Tibial artery (tissue), 4 donors: ENCODE data around the gene TOLLIP.

Experiments used
- DNase-seq, 2 donors: peaks; one replicate each; pipeline ENCODE4 v3.0.0-alpha.2; 2019
- H3K27ac ChIP-seq, 2 donors: fragments of 200-600 bp; sonication (generic) in 1 of 2; 1 replicate in 1 of 2; 2 replicates in 1 of 2; pipeline ENCODE4 v1.5.1; 2018 to 2019; ENCODE audit warnings: mild to moderate bottlenecking in 1 of 2
- H3K27me3 ChIP-seq, 2 donors: fragments of 200-600 bp; sonication (generic) in 1 of 2; one replicate each; pipeline versions ENCODE4 v1.5.1 to v1.6.0; 2016 to 2019
- H3K36me3 ChIP-seq, 3 donors: fragments of 200-600 bp; sonication (generic) in 2 of 3; one replicate each; pipeline ENCODE4 v1.5.1; 2016 to 2019; ENCODE audit warnings: mild to moderate bottlenecking in 2 of 3
- H3K4me1 ChIP-seq, 4 donors: fragments of 200-600 bp; sonication (generic) in 2 of 4; 1 replicate in 3 of 4; 2 replicates in 1 of 4; pipeline ENCODE4 v1.5.1; 2016 to 2019
- H3K4me3 ChIP-seq, 2 donors: fragments of 200-600 bp; sonication (generic) in 1 of 2; 1 replicate in 1 of 2; 2 replicates in 1 of 2; pipeline ENCODE4 v1.5.1; 2018 to 2019; ENCODE audit warnings: mild to moderate bottlenecking in 2 of 2
- H3K9me3 ChIP-seq, 3 donors: fragments of 200-600 bp; sonication (generic) in 1 of 3; one replicate each; pipeline ENCODE4 v1.5.1; 2016 to 2019
- intact Hi-C: fragments of 100-400 bp; cut with DNase I; formaldehyde crosslinking; loops from one replicate; pipeline ENCODE4 v1.15.0; 2023; ENCODE audit warnings: low total_unique reads
- TF ChIP-seq, protein P1 (sequence below), 2 experiments: fragments of 200-600 bp in 1 of 2; fragments of 450-650 bp in 1 of 2; IDR thresholded peaks; one replicate each; pipeline ENCODE4 v1.5.1; 2017 to 2019; ENCODE audit warnings: antibody characterized with exemption in 2 of 2, mild to moderate bottlenecking in 1 of 2, moderate library complexity in 1 of 2

The TOLLIP gene

GRCh38 chr11:1310772-1311468 lies 1.5 kb upstream of the TOLLIP start:
- peaks cover 0 to 10% (median 1%) of the 10 kb centered on the region in 3 donors for H3K36me3 ChIP-seq
- no peak overlapping the region for H3K4me3 ChIP-seq
- peaks cover 0 to 3% (median 0%) of the 10 kb centered on the region in 3 donors for H3K9me3 ChIP-seq
- peaks cover 0 to 39% (median 34%) of the 10 kb centered on the region in 4 donors for H3K4me1 ChIP-seq
- intact Hi-C loops: loop anchor here (2.0 kb wide), 1 partner anchor 26 kb away; no protein-coding TSS in a partner anchor
- no peak for DNase-seq
- no peak overlapping the region for H3K27ac ChIP-seq
- TF ChIP-seq, protein P1, sequence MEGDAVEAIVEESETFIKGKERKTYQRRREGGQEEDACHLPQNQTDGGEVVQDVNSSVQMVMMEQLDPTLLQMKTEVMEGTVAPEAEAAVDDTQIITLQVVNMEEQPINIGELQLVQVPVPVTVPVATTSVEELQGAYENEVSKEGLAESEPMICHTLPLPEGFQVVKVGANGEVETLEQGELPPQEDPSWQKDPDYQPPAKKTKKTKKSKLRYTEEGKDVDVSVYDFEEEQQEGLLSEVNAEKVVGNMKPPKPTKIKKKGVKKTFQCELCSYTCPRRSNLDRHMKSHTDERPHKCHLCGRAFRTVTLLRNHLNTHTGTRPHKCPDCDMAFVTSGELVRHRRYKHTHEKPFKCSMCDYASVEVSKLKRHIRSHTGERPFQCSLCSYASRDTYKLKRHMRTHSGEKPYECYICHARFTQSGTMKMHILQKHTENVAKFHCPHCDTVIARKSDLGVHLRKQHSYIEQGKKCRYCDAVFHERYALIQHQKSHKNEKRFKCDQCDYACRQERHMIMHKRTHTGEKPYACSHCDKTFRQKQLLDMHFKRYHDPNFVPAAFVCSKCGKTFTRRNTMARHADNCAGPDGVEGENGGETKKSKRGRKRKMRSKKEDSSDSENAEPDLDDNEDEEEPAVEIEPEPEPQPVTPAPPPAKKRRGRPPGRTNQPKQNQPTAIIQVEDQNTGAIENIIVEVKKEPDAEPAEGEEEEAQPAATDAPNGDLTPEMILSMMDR (IDR thresholded peaks at IDR 0.05): no peak
- no peaks in the 10 kb centered on the region for H3K27me3 ChIP-seq

GRCh38 chr11:1310318-1310687 lies 871 bp upstream of the TOLLIP start:
- DNase-seq: no peak
- intact Hi-C loops: loop anchor here (2.0 kb wide), 1 partner anchor 26 kb away; no protein-coding TSS in a partner anchor
- TF ChIP-seq, protein P1 (IDR thresholded peaks at IDR 0.05): no peak

GRCh38 chr11:1308743-1309497 lies 512 bp downstream of the TOLLIP start:
- H3K27me3 ChIP-seq: no peaks in the 10 kb centered on the region
- DNase-seq: peak in 1 of 2 donors; percentile 72
- peak overlapping the region; percentile 90 to 92 for H3K4me3 ChIP-seq
- intact Hi-C loops: loop anchor here (5.0 to 10.0 kb wide), 2 partner anchors 148 to 206 kb away; no protein-coding TSS in a partner anchor
- H3K27ac ChIP-seq: peak overlapping the region; percentile 87 to 97
- H3K9me3 ChIP-seq: peaks cover 0 to 3% (median 0%) of the 10 kb centered on the region in 3 donors
- peaks cover 0 to 47% (median 40%) of the 10 kb centered on the region in 4 donors for H3K4me1 ChIP-seq
- TF ChIP-seq, protein P1 (IDR thresholded peaks at IDR 0.05): no peak
- H3K36me3 ChIP-seq: peaks cover 0 to 17% (median 12%) of the 10 kb centered on the region in 3 donors

More at GRCh38 chr11:1310318-1310687, 871 bp upstream of the TOLLIP start:
- Histone ChIP-seq H3K27me3 (no peaks in the 10 kb centered on the region), H3K4me1 (peaks cover 0 to 39% (median 34%) of the 10 kb centered on the region in 4 donors), H3K9me3 (peaks cover 0 to 3% (median 0%) of the 10 kb centered on the region in 3 donors), H3K36me3 (peaks cover 0 to 16% (median 7%) of the 10 kb centered on the region in 3 donors), H3K4me3 (peak overlapping the region; percentile 90 to 92), H3K27ac (peak overlapping the region; percentile 87 to 97)

GRCh38 chr11:1307998-1308742 lies 1.3 kb downstream of the TOLLIP start:
- Histone ChIP-seq H3K36me3 (peaks cover 0 to 17% (median 12%) of the 10 kb centered on the region in 3 donors), H3K27me3 (no peaks in the 10 kb centered on the region), H3K9me3 (peaks cover 0 to 3% (median 0%) of the 10 kb centered on the region in 3 donors), H3K4me3 (peak overlapping the region; percentile 90 to 92), H3K27ac (peak overlapping the region in 1 of 2 donors; percentile 87), H3K4me1 (peaks cover 0 to 54% (median 46%) of the 10 kb centered on the region in 4 donors)
- no peak for DNase-seq
- intact Hi-C loops: loop anchor here (5.0 to 10.0 kb wide), 2 partner anchors 149 to 207 kb away; no protein-coding TSS in a partner anchor
- TF ChIP-seq, protein P1 (IDR thresholded peaks at IDR 0.05): no peak
